K562 (cell line): Measurements from ENCODE around the gene RPTOR. TPM values are rescaled to one million over a fixed set of nuclear protein-coding genes. Genes with fewer than 3 reads are reported as not detected.

Experiments
- AFF4 ChIP-seq: sonication (generic); formaldehyde crosslinking; IDR thresholded peaks from 2 replicates; pipeline ENCODE4 v1.8.0; 2023; ENCODE audit warnings: mild to moderate bottlenecking, missing genetic modification reagents
- CBX1 ChIP-seq: sonication (generic); IDR thresholded peaks from 2 replicates; pipeline ENCODE4 v1.6.1; 2016; ENCODE audit warnings: antibody characterized with exemption, low read depth, mild to moderate bottlenecking
- E2F5 ChIP-seq: sonication (generic); formaldehyde crosslinking; IDR thresholded peaks from 2 replicates; pipeline ENCODE4 v1.8.0; 2022; ENCODE audit warnings: mild to moderate bottlenecking, missing genetic modification reagents
- HBP1 ChIP-seq: fragments of 450-650 bp; formaldehyde crosslinking; IDR thresholded peaks from 2 replicates; pipeline ENCODE4 v1.4.0; 2022; ENCODE audit warnings: missing genetic modification characterization
- JUN ChIP-seq, 2 experiments: sonication (generic) in 1 of 2; formaldehyde crosslinking in 1 of 2; IDR thresholded peaks; 2 replicates each; pipeline versions ENCODE4 v1.6.1 to v1.8.0; 2012 to 2022; ENCODE audit warnings: borderline replicate concordance in 2 of 2, mild to moderate bottlenecking in 2 of 2, improper control_type of control experiment in 1 of 2, low read depth in 1 of 2, low read length in 1 of 2, missing genetic modification reagents in 1 of 2
- KDM2B ChIP-seq: fragments of 250-450 bp; sonication (Bioruptor Pico); IDR thresholded peaks from 2 replicates; pipeline ENCODE4 v1.8.0; 2021; ENCODE audit warnings: mild to moderate bottlenecking, moderate library complexity
- SRSF3 ChIP-seq: fragments of 200-400 bp; formaldehyde crosslinking; IDR thresholded peaks from 2 replicates; pipeline ENCODE4 v1.6.1; 2016; ENCODE audit warnings: mild to moderate bottlenecking, low read length, moderate library complexity; ENCODE audit not compliant: insufficient read depth
- THAP12 ChIP-seq: fragments of 250-450 bp; sonication (Bioruptor Pico); IDR thresholded peaks from 2 replicates; pipeline ENCODE4 v1.9.0; 2021; ENCODE audit warnings: mild to moderate bottlenecking, inconsistent platforms
- ZNF24 ChIP-seq: fragments of 450-650 bp; IDR thresholded peaks from 2 replicates; pipeline ENCODE4 v1.6.1; 2016
- ZNF785 ChIP-seq: fragments of 250-450 bp; sonication (Bioruptor Pico); IDR thresholded peaks from 2 replicates; pipeline ENCODE4 v1.4.0; 2020; ENCODE audit warnings: mild to moderate bottlenecking
- polyA plus RNA-seq, 8 experiments: library from polyadenylated mRNA; depleted of rRNA in 4 of 8; stranded (reverse) in 5 of 8; unstranded in 3 of 8; fragments of >200 nt; fragmentation: Nextera tagmentation in 2 of 8; fragmentation: Illumina TruSeq in 1 of 8; extraction: Ambion mirVana in 2 of 8; extraction: Trizol in 1 of 8; gene quantifications; 2 replicates each; pipeline versions ENCODE4 v1.2.1 to v1.2.3, GENCODE V29; 2011 to 2014; ENCODE audit warnings: inconsistent platforms in 1 of 8, missing spikeins in 1 of 8
- total RNA-seq, 7 experiments: library from RNA; depleted of rRNA in 6 of 7; stranded (reverse); fragments of >200 nt in 6 of 7; fragmentation: Illumina TruSeq in 2 of 7; extraction: Trizol in 2 of 7; gene quantifications; 2 replicates each; pipeline versions ENCODE4 v1.2.1 to v1.2.3, GENCODE V29; 2011 to 2021; ENCODE audit warnings: low replicate concordance in 1 of 7

Gene RPTOR
- total and polyA plus RNA-seq, 9 of the 15 experiments (the other 6 are each of a cell fraction or from before 2014, with no cell fraction given), result 0.24 to 54.1 (median 10.2) TPM

- TF ChIP-seq AFF4 (CRISPR knock-in tag) (no peak), CBX1 (no peak), HBP1 (CRISPR knock-in tag) (no peak), SRSF3 (no peak), ZNF785 (no peak), E2F5 (CRISPR knock-in tag) (no peak), ZNF24 (no peak), THAP12 (CRISPR knock-in tag) (no peak), KDM2B (CRISPR knock-in tag) (no peak), JUN (IDR thresholded peaks at IDR 0.05; ENCODE audit: borderline replicate concordance, low read depth, low read length) (no peak), JUN (CRISPR knock-in tag; IDR thresholded peaks at IDR 0.05; ENCODE audit: borderline replicate concordance) (no peak)
- TF ChIP-seq, all 486 proteins: peak for 0
Observed at GRCh38 chr17:80655608-80656007, 111.0 kb downstream of the RPTOR start (continued).
